Heart right ventricle (tissue), 16 donors: ENCODE measurements around the gene NNMT. TPM values are rescaled to one million over a fixed set of nuclear protein-coding genes. Genes with fewer than 3 reads are reported as not detected.

ENCODE experiments used
- ATAC-seq, 8 donors: fragments of 200-7000 bp; cut with Tn5 transposase; one replicate each; pipeline ENCODE4 v1.9.1; 2020; ENCODE audit warnings: mild to moderate bottlenecking in 8 of 8, moderate library complexity in 8 of 8, moderate number of reproducible peaks in 1 of 8
- DNase-seq, 2 donors: peaks; one replicate each; pipeline ENCODE4 v3.0.0-alpha.2; 2020
- H3K27ac ChIP-seq, 10 donors: fragments of 200-600 bp; sonication (generic) in 2 of 10; one replicate each; pipeline versions ENCODE4 v1.5.0 to v1.8.0; 2020 to 2022; ENCODE audit warnings: mild to moderate bottlenecking in 3 of 10
- H3K27me3 ChIP-seq, 7 donors: fragments of 200-600 bp; one replicate each; pipeline ENCODE4 v1.8.0; 2021 to 2022; ENCODE audit warnings: mild to moderate bottlenecking in 2 of 7
- H3K36me3 ChIP-seq, 9 donors: fragments of 200-600 bp; sonication (generic) in 1 of 9; one replicate each; pipeline versions ENCODE4 v1.5.0 to v1.8.0; 2020 to 2022; ENCODE audit warnings: mild to moderate bottlenecking in 2 of 9
- H3K4me1 ChIP-seq, 9 donors: fragments of 200-600 bp; sonication (generic) in 1 of 9; one replicate each; pipeline versions ENCODE4 v1.5.0 to v1.8.0; 2020 to 2022; ENCODE audit warnings: mild to moderate bottlenecking in 4 of 9
- H3K4me3 ChIP-seq, 10 donors: fragments of 200-600 bp; sonication (generic) in 2 of 10; one replicate each; pipeline versions ENCODE4 v1.5.0 to v1.8.0; 2020 to 2022; ENCODE audit warnings: mild to moderate bottlenecking in 7 of 10, moderate library complexity in 2 of 10
- H3K9me3 ChIP-seq, 11 donors: fragments of 200-600 bp in 10 of 11; sonication (generic) in 2 of 11; one replicate each; pipeline versions ENCODE4 v1.5.0 to v1.8.0; 2013 to 2022; ENCODE audit warnings: mild to moderate bottlenecking in 2 of 11, control low read depth in 1 of 11, moderate library complexity in 1 of 11
- CTCF ChIP-seq, 9 donors: fragments of 200-600 bp; sonication (generic) in 2 of 9; IDR thresholded peaks; one replicate each; pipeline versions ENCODE4 v1.5.0 to v1.8.0; 2021 to 2022; ENCODE audit warnings: antibody characterized with exemption in 9 of 9, mild to moderate bottlenecking in 5 of 9, moderate library complexity in 1 of 9
- WGBS, 2 donors: extraction: QIAGEN DNeasy Blood & Tissue Kit; methylation state at CpG; one replicate each; pipeline ENCODE4 v1.1.7; 2013; ENCODE audit warnings: inconsistent platforms in 1 of 2; 5-methylcytosine and 5-hydroxymethylcytosine counted together
- intact Hi-C, 10 donors: fragments of 100-400 bp; cut with DNase I; formaldehyde crosslinking; loops; one replicate each; pipeline versions ENCODE4 v1.11.1 to v1.14.2; 2022
- polyA plus RNA-seq, 2 donors: library from polyadenylated mRNA; stranded (reverse); fragments of 200-250 nt; gene quantifications; one replicate each; pipeline ENCODE4 v1.2.3, GENCODE V29; 2013
- total RNA-seq, 10 donors: library from RNA; stranded (reverse); fragmentation: NEBNext Ultra II Directional in 3 of 10; extraction: Animal tissue kit (Norgen Biotek cat#: 25700) in 3 of 10; gene quantifications; one replicate each; pipeline versions ENCODE4 v1.2.1 to v1.2.4, GENCODE V29; 2021 to 2023
- donor health status: Arrhythmogenic right ventricular cardiomyopathy.
- donor health status: ischemic (EF 13 %, LVEDD 7.1; RV severe dilation, severe dysfunction).
- donor health status: healthy with polysubstance abuse.
- donor health status: DM: no; HTN: yes; CAD: no.
- donor health status: DM: no; HTN: no; CAD: no.
- donor health status: ischemic (EF 25% LVEDD 6.9; RV normal size, moderate dysfunction).
- donor health status: ischemic (EF 25% LVEDD 5.7; RV mildly dilated, moderate dysfunction).
- donor health status: healthy.
- donor health status: DM: yes; HTN: yes; CAD: no.
- donor health status: Ischemic cardiomyopathy.
- donor health status: ischemic (EF 35%, LVEDD 5.7; RV mildly dilated, moderate dysfunction).
- donor health status: nonischemic (EF 11% LVEDD 7.7; RV severe dilation, severe dysfunction).
- donor health status: DM: yes; HTN: yes; CAD: no.
- donor health status: PGD.
- donor health status: ischemic (EF 29% LVEDD 5.4; RV normal size, mild dysfunction).
- donor health status: nonischemic (EF 23%, LVEDD 6.1; RV moderate dilation, normal function).

Gene NNMT
- total and polyA plus RNA-seq, 12 donors: 6.9 to 114 (median 26.1) TPM

- intact Hi-C loops: loop anchor here in 3 of 10 donors (10.0 kb wide), 3 partner anchors 48 to 468 kb away; partner anchors contain the start of gene REXO2 (in 1 of the 3)
- H3K9me3 ChIP-seq: no peaks in the 10 kb centered on the region
- 86 to 92% methylated on average over 2 of the region's 2 CpGs for WGBS, 2 donors
- ATAC-seq: no peak
- no peak overlapping the region for H3K27ac ChIP-seq
- no peak overlapping the region for H3K4me3 ChIP-seq
- no peaks in the 10 kb centered on the region for H3K36me3 ChIP-seq
- peaks cover 2 to 46% (median 15%) of the 10 kb centered on the region in 9 donors for H3K4me1 ChIP-seq
- DNase-seq: no peak
- TF ChIP-seq CTCF (IDR thresholded peaks at IDR 0.05): no peak
- H3K27me3 ChIP-seq: no peaks in the 10 kb centered on the region
These were observed 9.0 kb upstream of the NNMT start for GRCh38 chr11:114287154-114287553.

- DNase-seq (no peak), ATAC-seq (no peak)
- TF ChIP-seq CTCF (IDR thresholded peaks at IDR 0.05): no peak
- Histone ChIP-seq H3K4me1 (peaks cover 2 to 55% (median 25%) of the 10 kb centered on the region in 9 donors), H3K4me3 (no peak overlapping the region), H3K36me3 (no peaks in the 10 kb centered on the region), H3K27ac (no peak overlapping the region), H3K9me3 (no peaks in the 10 kb centered on the region), H3K27me3 (no peaks in the 10 kb centered on the region)
- 56 to 60% methylated on average over 2 of the region's 2 CpGs for WGBS, 2 donors
- intact Hi-C loops: loop anchor here in 3 of 10 donors (10.0 kb wide), 3 partner anchors 47 to 467 kb away; partner anchors contain the start of gene REXO2 (in 1 of the 3)
These were observed 8.1 kb upstream of the NNMT start for GRCh38 chr11:114288136-114288535.

GRCh38 chr11:114289779-114290178 lies 6.4 kb upstream of the NNMT start:
- DNase-seq (no peak), ATAC-seq (no peak)
- H3K36me3 ChIP-seq: no peaks in the 10 kb centered on the region
- H3K4me1 ChIP-seq: peaks cover 2 to 57% (median 25%) of the 10 kb centered on the region in 9 donors
- no peaks in the 10 kb centered on the region for H3K9me3 ChIP-seq
- WGBS, 2 donors: 85 to 87% methylated on average over 5 of the region's 5 CpGs
- intact Hi-C loops: loop anchor here in 4 of 10 donors (10.0 kb wide), 4 partner anchors 45 to 465 kb away; partner anchors contain the start of genes C11orf71 (in 1 of the 4), RBM7 (in 1 of the 4) and REXO2 (in 1 of the 4)
- no peak for TF ChIP-seq CTCF (IDR thresholded peaks at IDR 0.05)
- H3K27ac ChIP-seq: no peak overlapping the region
- H3K27me3 ChIP-seq: no peaks in the 10 kb centered on the region
- no peak overlapping the region for H3K4me3 ChIP-seq

- Histone ChIP-seq H3K9me3 (no peaks in the 10 kb centered on the region), H3K27ac (peak overlapping the region in 4 of 10 donors; percentile 68 to 98 (median 84)), H3K27me3 (no peaks in the 10 kb centered on the region), H3K4me1 (peaks cover 2 to 66% (median 34%) of the 10 kb centered on the region in 9 donors), H3K36me3 (no peaks in the 10 kb centered on the region), H3K4me3 (peak overlapping the region in 2 of 10 donors; percentile 32 to 34)
- no peak for TF ChIP-seq CTCF (IDR thresholded peaks at IDR 0.05)
- DNase-seq (no peak), ATAC-seq (no peak)
- intact Hi-C loops: loop anchor here in 1 of 10 donors (10.0 kb wide), 1 partner anchor 114 kb away; the partner anchor contains the start of genes C11orf71 and RBM7
- WGBS, 2 donors: 95 to 97% methylated on average over 2 of the region's 2 CpGs
These were observed 5.5 kb upstream of the NNMT start for GRCh38 chr11:114290503-114291235.
